GM21447 (cell line): Measurements from ENCODE around the gene FZD1.
"Not testable (repeated sequence)": the region's sequence is repeated elsewhere in the genome, so short reads cannot be mapped to it uniquely, and the experiment has no call there.

Experiments
- ATAC-seq: cut with Tn5 transposase; IDR thresholded peaks from one replicate; pipeline ENCODE4 v1.9.1; 2021; ENCODE audit not compliant: unreplicated experiment

The FZD1 gene

GRCh38 chr7:91295576-91295975, 31.3 kb downstream of the FZD1 start:
- no peak for ATAC-seq

GRCh38 chr7:91297939-91298338, 33.7 kb downstream of the FZD1 start:
- no peak for ATAC-seq

- no peak for ATAC-seq
Observed at GRCh38 chr7:91299952-91300775, 35.9 kb downstream of the FZD1 start.

GRCh38 chr7:91302794-91303193, 38.6 kb downstream of the FZD1 start:
- no peak for ATAC-seq

- ATAC-seq = no peak
Observed at GRCh38 chr7:91306266-91306665, 42.0 kb downstream of the FZD1 start.

- ATAC-seq = no peak
Observed at GRCh38 chr7:91307467-91307866, 43.2 kb downstream of the FZD1 start.

GRCh38 chr7:91308191-91308590, 44.0 kb downstream of the FZD1 start:
- not testable (repeated sequence) for ATAC-seq

- no peak for ATAC-seq
Observed at GRCh38 chr7:91310830-91311460, 46.7 kb downstream of the FZD1 start.

GRCh38 chr7:91311839-91312238, 47.6 kb downstream of the FZD1 start:
- no peak for ATAC-seq

GRCh38 chr7:91313113-91313512, 48.9 kb downstream of the FZD1 start:
- ATAC-seq = no peak

- no peak for ATAC-seq
Observed at GRCh38 chr7:91314591-91315323, 50.5 kb downstream of the FZD1 start.

- no peak for ATAC-seq
Observed at GRCh38 chr7:91316426-91316825, 52.2 kb downstream of the FZD1 start.

GRCh38 chr7:91319351-91319750, 55.1 kb downstream of the FZD1 start:
- ATAC-seq = no peak

- no peak for ATAC-seq
Observed at GRCh38 chr7:91320366-91321078, 56.3 kb downstream of the FZD1 start.
